ENCODE results near the gene SYT7. TPM values are rescaled to one million over a fixed set of nuclear protein-coding genes. Genes with fewer than 3 reads are reported as not detected.

SYT7 gene
- polyA plus RNA-seq, 1 donor (not counting 4 experiments of a cell fraction or from before 2014, with no cell fraction given): 2.6 TPM

GRCh38 chr11:61564936-61565696 lies 15.8 kb downstream of the SYT7 start:
- H3K9me1 ChIP-seq (ENCODE audit: control insufficient read depth, extremely low read depth, insufficient read depth, low read length): no peaks in the 10 kb centered on the region
- no peak overlapping the region for H3K27ac ChIP-seq (ENCODE audit: control insufficient read depth, insufficient read depth, low read length)
- H3K9ac ChIP-seq (ENCODE audit: control insufficient read depth, extremely low read depth, insufficient read depth, low read length): no peak overlapping the region
- H3K36me3 ChIP-seq (ENCODE audit: control insufficient read depth in 2 of 2, extremely low read depth in 1 of 2, insufficient read depth in 2 of 2, low read length in 2 of 2): no peaks in the 10 kb centered on the region
- no peaks in the 10 kb centered on the region for H3K79me2 ChIP-seq (ENCODE audit: control insufficient read depth, insufficient read depth, low read length)
- no peak for FAIRE-seq
- H4K20me1 ChIP-seq (ENCODE audit: control insufficient read depth, extremely low read depth, insufficient read depth, low read length): peaks cover 4% of the 10 kb centered on the region
- dilution Hi-C loops (cut with MboI; ENCODE audit: extremely low pct_ligation_motif_present, low sequenced_read_pairs): no loop called here
- H3K27me3 ChIP-seq (ENCODE audit: control insufficient read depth, extremely low read depth, insufficient read depth, low read length): peaks cover 24% of the 10 kb centered on the region
- no peak overlapping the region for H3K4me2 ChIP-seq (ENCODE audit: control insufficient read depth, extremely low read depth, insufficient read depth, low read depth, low read length)
- no peak overlapping the region for H2AFZ ChIP-seq (ENCODE audit: control insufficient read depth, low read length)
- DNase-seq (ENCODE audit: low read depth, low spot score): no peak
- H3K4me3 ChIP-seq (ENCODE audit: control insufficient read depth in 2 of 3, extremely low read depth in 1 of 3, insufficient read depth in 2 of 3, low read depth in 1 of 3, low read length in 3 of 3): no peak overlapping the region
- no peaks in the 10 kb centered on the region for H3K4me1 ChIP-seq (ENCODE audit: control insufficient read depth, extremely low read depth, insufficient read depth, low read length)
- H3K9me3 ChIP-seq (ENCODE audit: control insufficient read depth, low read depth, low read length): no peaks in the 10 kb centered on the region
- TF ChIP-seq, protein P1, sequence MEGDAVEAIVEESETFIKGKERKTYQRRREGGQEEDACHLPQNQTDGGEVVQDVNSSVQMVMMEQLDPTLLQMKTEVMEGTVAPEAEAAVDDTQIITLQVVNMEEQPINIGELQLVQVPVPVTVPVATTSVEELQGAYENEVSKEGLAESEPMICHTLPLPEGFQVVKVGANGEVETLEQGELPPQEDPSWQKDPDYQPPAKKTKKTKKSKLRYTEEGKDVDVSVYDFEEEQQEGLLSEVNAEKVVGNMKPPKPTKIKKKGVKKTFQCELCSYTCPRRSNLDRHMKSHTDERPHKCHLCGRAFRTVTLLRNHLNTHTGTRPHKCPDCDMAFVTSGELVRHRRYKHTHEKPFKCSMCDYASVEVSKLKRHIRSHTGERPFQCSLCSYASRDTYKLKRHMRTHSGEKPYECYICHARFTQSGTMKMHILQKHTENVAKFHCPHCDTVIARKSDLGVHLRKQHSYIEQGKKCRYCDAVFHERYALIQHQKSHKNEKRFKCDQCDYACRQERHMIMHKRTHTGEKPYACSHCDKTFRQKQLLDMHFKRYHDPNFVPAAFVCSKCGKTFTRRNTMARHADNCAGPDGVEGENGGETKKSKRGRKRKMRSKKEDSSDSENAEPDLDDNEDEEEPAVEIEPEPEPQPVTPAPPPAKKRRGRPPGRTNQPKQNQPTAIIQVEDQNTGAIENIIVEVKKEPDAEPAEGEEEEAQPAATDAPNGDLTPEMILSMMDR (optimal IDR thresholded peaks at IDR 0.05 in 1 of 3, IDR thresholded peaks at IDR 0.05 in 1 of 3, conservative IDR thresholded peaks at IDR 0.05 in 1 of 3; ENCODE audit: extremely low read depth in 1 of 3, insufficient read depth in 2 of 3, low read length in 3 of 3): no peak
- no peak for TF ChIP-seq EZH2 (IDR thresholded peaks at IDR 0.05; ENCODE audit: low read length)

GRCh38 chr11:61560751-61561150 lies 20.1 kb downstream of the SYT7 start:
- no peak for FAIRE-seq
- Histone ChIP-seq H4K20me1 (ENCODE audit: control insufficient read depth, extremely low read depth, insufficient read depth, low read length) (no peaks in the 10 kb centered on the region), H3K9ac (ENCODE audit: control insufficient read depth, extremely low read depth, insufficient read depth, low read length) (no peak overlapping the region), H3K27me3 (ENCODE audit: control insufficient read depth, extremely low read depth, insufficient read depth, low read length) (peaks cover 15% of the 10 kb centered on the region), H3K4me3 (ENCODE audit: control insufficient read depth in 2 of 3, extremely low read depth in 1 of 3, insufficient read depth in 2 of 3, low read depth in 1 of 3, low read length in 3 of 3) (no peak overlapping the region), H3K4me1 (ENCODE audit: control insufficient read depth, extremely low read depth, insufficient read depth, low read length) (no peaks in the 10 kb centered on the region), H3K9me3 (ENCODE audit: control insufficient read depth, low read depth, low read length) (no peaks in the 10 kb centered on the region), H3K4me2 (ENCODE audit: control insufficient read depth, extremely low read depth, insufficient read depth, low read depth, low read length) (no peak overlapping the region), H3K27ac (ENCODE audit: control insufficient read depth, insufficient read depth, low read length) (no peak overlapping the region), H3K79me2 (ENCODE audit: control insufficient read depth, insufficient read depth, low read length) (no peaks in the 10 kb centered on the region), H3K9me1 (ENCODE audit: control insufficient read depth, extremely low read depth, insufficient read depth, low read length) (no peaks in the 10 kb centered on the region), H2AFZ (ENCODE audit: control insufficient read depth, low read length) (no peak overlapping the region), H3K36me3 (ENCODE audit: control insufficient read depth in 2 of 2, extremely low read depth in 1 of 2, insufficient read depth in 2 of 2, low read length in 2 of 2) (no peaks in the 10 kb centered on the region)
- dilution Hi-C loops (cut with MboI; ENCODE audit: extremely low pct_ligation_motif_present, low sequenced_read_pairs): no loop called here
- TF ChIP-seq, protein P1 (optimal IDR thresholded peaks at IDR 0.05 in 1 of 3, IDR thresholded peaks at IDR 0.05 in 1 of 3, conservative IDR thresholded peaks at IDR 0.05 in 1 of 3; ENCODE audit: extremely low read depth in 1 of 3, insufficient read depth in 2 of 3, low read length in 3 of 3): no peak
- TF ChIP-seq EZH2 (IDR thresholded peaks at IDR 0.05; ENCODE audit: low read length): no peak
- DNase-seq (ENCODE audit: low read depth, low spot score): no peak
